Vagina (tissue), 2 donors: ENCODE results near the gene CACNA2D4.

Experiments
- POLR2A ChIP-seq, 2 donors: fragments of 450-650 bp; IDR thresholded peaks; one replicate each; pipeline ENCODE4 v1.6.1; 2017; ENCODE audit warnings: antibody characterized with exemption in 2 of 2, mild to moderate bottlenecking in 2 of 2, moderate library complexity in 2 of 2
- POLR2AphosphoS5 ChIP-seq, 2 donors: sonication (generic); formaldehyde crosslinking; IDR thresholded peaks; one replicate each; pipeline ENCODE4 v1.9.0; 2017; ENCODE audit warnings: antibody characterized with exemption in 2 of 2, mild to moderate bottlenecking in 2 of 2, low read depth in 1 of 2; ENCODE audit not compliant: insufficient read depth in 1 of 2
- TF ChIP-seq, protein P1 (sequence below), 3 experiments: fragments of 450-650 bp in 2 of 3; fragments of 200-600 bp in 1 of 3; sonication (generic) in 1 of 3; IDR thresholded peaks; one replicate each; pipeline ENCODE4 v1.5.1; 2017 to 2019; ENCODE audit warnings: antibody characterized with exemption in 3 of 3, mild to moderate bottlenecking in 2 of 3, moderate library complexity in 2 of 3

DNA sequence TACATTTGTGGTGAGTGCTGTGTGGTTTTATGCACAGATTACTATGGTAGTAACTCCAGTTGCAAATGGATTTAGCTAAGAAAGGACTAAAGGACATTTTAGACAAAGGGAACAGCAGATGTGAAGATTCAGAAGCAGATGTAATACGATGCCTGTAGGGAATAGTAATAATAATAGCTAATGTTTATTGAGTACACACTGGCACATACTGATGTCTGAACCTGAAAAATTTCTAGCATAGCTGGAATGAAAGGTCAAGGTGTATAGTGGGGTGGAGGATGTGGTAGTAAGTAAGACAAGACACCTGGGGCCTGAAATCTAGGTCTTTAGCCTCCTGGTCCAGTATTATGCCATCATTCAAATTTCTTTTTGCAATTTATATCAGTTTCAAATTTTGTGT is 152.3 kb downstream of the CACNA2D4 start:
- TF ChIP-seq, protein P1, sequence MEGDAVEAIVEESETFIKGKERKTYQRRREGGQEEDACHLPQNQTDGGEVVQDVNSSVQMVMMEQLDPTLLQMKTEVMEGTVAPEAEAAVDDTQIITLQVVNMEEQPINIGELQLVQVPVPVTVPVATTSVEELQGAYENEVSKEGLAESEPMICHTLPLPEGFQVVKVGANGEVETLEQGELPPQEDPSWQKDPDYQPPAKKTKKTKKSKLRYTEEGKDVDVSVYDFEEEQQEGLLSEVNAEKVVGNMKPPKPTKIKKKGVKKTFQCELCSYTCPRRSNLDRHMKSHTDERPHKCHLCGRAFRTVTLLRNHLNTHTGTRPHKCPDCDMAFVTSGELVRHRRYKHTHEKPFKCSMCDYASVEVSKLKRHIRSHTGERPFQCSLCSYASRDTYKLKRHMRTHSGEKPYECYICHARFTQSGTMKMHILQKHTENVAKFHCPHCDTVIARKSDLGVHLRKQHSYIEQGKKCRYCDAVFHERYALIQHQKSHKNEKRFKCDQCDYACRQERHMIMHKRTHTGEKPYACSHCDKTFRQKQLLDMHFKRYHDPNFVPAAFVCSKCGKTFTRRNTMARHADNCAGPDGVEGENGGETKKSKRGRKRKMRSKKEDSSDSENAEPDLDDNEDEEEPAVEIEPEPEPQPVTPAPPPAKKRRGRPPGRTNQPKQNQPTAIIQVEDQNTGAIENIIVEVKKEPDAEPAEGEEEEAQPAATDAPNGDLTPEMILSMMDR (IDR thresholded peaks at IDR 0.05): no peak
- TF ChIP-seq POLR2AphosphoS5 (IDR thresholded peaks at IDR 0.05; ENCODE audit: insufficient read depth in 1 of 2, low read depth in 1 of 2): no peak
- no peak for TF ChIP-seq POLR2A (IDR thresholded peaks at IDR 0.05)
